ENCODE results near the gene TTC21A. TPM values are rescaled to one million over a fixed set of nuclear protein-coding genes. Genes with fewer than 3 reads are reported as not detected.

The TTC21A gene
- total RNA-seq, 1 donor from 2014 or later = 6.8 TPM

DNA sequence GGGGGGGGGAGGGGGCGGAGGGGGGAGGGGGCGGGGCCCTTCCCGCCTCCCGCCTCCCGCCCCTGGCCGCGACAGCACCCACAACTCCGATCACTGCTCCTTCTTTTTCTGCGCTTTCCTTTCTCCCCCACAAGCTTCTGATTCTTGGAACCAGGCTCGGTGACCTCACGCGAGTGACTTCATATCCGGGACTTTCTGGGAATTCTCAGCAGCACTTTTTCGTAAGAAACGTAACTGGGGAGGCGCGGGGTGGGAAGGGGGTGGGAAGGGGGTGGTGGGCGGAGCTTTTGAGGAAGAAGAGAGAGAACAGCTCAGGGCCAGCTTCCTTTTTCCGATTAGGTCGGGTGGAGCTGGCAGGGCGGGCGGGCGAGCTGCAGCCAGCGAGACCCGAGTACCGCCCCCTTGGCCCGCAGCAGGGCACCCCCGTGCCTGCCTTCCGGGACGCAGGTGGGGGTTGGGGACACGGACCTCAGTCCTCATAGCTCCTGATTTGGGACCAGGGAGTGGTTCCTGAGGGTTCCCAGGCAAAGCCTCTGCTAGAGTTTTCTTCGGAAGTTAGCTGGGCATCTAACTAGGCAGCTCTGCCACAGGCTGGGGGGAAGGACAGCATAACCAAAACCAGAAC lies 70.3 kb downstream of the TTC21A start:
- Mint-ChIP-seq H3K27me3 (ENCODE audit: low read depth) (peaks cover 21% of the 10 kb centered on the region), H3K9me3 (peaks cover 4% of the 10 kb centered on the region), H3K27ac (ENCODE audit: unreplicated experiment) (peak overlapping the region; percentile 91), H3K36me3 (ENCODE audit: low read depth) (no peaks in the 10 kb centered on the region), H3K4me1 (peaks cover 53% of the 10 kb centered on the region), H3K4me3 (peak overlapping the region; percentile 78)
- DNase-seq (ENCODE audit: low read depth, low spot score) = peak; percentile 52
- TF ChIP-seq, protein P1, sequence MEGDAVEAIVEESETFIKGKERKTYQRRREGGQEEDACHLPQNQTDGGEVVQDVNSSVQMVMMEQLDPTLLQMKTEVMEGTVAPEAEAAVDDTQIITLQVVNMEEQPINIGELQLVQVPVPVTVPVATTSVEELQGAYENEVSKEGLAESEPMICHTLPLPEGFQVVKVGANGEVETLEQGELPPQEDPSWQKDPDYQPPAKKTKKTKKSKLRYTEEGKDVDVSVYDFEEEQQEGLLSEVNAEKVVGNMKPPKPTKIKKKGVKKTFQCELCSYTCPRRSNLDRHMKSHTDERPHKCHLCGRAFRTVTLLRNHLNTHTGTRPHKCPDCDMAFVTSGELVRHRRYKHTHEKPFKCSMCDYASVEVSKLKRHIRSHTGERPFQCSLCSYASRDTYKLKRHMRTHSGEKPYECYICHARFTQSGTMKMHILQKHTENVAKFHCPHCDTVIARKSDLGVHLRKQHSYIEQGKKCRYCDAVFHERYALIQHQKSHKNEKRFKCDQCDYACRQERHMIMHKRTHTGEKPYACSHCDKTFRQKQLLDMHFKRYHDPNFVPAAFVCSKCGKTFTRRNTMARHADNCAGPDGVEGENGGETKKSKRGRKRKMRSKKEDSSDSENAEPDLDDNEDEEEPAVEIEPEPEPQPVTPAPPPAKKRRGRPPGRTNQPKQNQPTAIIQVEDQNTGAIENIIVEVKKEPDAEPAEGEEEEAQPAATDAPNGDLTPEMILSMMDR (conservative IDR thresholded peaks at IDR 0.05) = no peak

DNA sequence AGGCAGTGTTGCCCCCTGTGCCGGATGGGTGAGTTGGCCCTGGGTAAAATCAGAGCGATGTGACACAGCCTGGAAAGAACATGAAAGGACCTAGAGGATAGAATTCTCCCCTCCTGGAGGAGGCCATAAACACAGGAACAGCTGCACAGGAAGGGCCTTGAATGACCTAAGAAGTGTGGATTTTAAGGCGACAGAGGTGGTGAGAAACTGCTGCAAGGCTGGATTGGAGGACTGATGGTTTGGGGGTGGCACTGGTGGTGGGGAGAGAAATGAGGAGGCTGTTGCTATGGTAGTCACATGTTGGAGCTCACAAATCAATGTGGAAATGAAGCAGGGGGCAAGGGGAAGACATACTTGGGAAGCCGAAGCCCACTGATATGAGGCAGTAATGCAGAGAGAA lies 71.1 kb downstream of the TTC21A start:
- peak overlapping the region; percentile 72 for H3K4me3 Mint-ChIP-seq
- no peak for DNase-seq (ENCODE audit: low read depth, low spot score)
- H3K4me1 Mint-ChIP-seq = peaks cover 57% of the 10 kb centered on the region
- H3K27me3 Mint-ChIP-seq (ENCODE audit: low read depth) = peaks cover 21% of the 10 kb centered on the region
- H3K27ac Mint-ChIP-seq (ENCODE audit: unreplicated experiment) = peak overlapping the region; percentile 32
- TF ChIP-seq, protein P1 (conservative IDR thresholded peaks at IDR 0.05) = no peak
- no peaks in the 10 kb centered on the region for H3K36me3 Mint-ChIP-seq (ENCODE audit: low read depth)
- H3K9me3 Mint-ChIP-seq = peaks cover 4% of the 10 kb centered on the region

DNA sequence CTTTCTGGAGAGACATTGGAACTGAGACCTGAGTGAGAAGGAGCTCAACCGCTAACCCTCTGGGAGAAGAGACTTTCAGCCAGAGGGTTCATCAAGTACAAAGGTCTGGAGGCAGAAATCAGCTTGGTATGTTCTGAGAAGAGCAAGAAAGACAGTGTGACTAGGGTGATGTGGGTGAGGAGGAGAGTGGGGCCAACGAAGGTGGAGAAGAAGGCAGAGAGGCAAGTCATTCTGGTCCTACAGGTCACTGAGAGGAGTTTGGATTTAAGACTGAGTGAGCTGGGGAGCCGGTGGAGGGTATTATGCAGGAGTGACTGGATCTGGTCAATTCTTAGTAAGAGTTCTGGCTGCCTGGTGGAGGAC lies 72.7 kb downstream of the TTC21A start:
- Mint-ChIP-seq H3K4me1 (peaks cover 51% of the 10 kb centered on the region), H3K9me3 (no peaks in the 10 kb centered on the region), H3K36me3 (ENCODE audit: low read depth) (no peaks in the 10 kb centered on the region), H3K27ac (ENCODE audit: unreplicated experiment) (no peak overlapping the region), H3K27me3 (ENCODE audit: low read depth) (peaks cover 21% of the 10 kb centered on the region), H3K4me3 (peak overlapping the region; percentile 84)
- TF ChIP-seq, protein P1 (conservative IDR thresholded peaks at IDR 0.05) = no peak
- no peak for DNase-seq (ENCODE audit: low read depth, low spot score)

DNA sequence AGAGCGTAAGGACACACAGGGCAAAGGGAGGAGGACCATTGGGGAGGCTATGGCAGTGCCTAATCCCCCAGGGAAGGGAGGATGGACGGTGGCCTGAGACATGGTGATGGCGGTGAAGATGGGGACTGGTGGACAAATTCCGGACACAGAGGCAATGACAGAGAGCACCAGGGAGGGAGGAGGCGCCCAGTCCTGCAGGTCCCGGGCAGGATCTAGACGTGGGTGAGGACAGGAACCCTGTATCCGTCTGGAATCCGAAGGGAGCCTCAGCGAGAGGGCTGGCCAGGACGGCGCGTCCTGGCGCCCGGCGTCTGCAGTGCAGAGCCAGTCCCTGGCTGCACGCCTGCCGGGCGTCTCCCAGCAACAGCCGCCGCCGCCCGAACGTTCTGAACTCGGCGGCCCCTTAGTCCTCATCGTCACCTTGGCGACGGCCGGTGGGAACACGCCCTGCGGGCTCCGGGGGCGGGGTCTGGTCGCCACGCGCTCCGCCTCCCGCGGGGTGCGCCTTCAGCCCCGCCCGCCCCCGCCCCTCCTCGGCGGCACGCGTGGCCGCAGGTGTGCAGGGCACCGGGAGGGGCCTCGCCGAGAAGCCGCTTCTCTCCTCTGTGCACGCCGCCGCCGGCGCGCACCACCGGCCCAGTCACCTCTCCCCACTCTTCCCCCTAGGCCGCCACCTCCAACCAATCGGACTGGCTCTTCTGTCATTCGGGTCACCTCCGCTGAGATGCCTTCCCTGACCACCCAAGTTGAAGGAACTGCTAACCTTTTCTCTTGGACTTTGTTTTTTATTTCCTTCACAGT lies 73.3 kb downstream of the TTC21A start:
- TF ChIP-seq, protein P1 (conservative IDR thresholded peaks at IDR 0.05) = peak; percentile 32
- Mint-ChIP-seq H3K36me3 (ENCODE audit: low read depth) (no peaks in the 10 kb centered on the region), H3K4me3 (peak overlapping the region; percentile 84), H3K9me3 (no peaks in the 10 kb centered on the region), H3K27ac (ENCODE audit: unreplicated experiment) (no peak overlapping the region), H3K4me1 (peaks cover 48% of the 10 kb centered on the region), H3K27me3 (ENCODE audit: low read depth) (peaks cover 21% of the 10 kb centered on the region)
- peak; percentile 75 for DNase-seq (ENCODE audit: low read depth, low spot score)

DNA sequence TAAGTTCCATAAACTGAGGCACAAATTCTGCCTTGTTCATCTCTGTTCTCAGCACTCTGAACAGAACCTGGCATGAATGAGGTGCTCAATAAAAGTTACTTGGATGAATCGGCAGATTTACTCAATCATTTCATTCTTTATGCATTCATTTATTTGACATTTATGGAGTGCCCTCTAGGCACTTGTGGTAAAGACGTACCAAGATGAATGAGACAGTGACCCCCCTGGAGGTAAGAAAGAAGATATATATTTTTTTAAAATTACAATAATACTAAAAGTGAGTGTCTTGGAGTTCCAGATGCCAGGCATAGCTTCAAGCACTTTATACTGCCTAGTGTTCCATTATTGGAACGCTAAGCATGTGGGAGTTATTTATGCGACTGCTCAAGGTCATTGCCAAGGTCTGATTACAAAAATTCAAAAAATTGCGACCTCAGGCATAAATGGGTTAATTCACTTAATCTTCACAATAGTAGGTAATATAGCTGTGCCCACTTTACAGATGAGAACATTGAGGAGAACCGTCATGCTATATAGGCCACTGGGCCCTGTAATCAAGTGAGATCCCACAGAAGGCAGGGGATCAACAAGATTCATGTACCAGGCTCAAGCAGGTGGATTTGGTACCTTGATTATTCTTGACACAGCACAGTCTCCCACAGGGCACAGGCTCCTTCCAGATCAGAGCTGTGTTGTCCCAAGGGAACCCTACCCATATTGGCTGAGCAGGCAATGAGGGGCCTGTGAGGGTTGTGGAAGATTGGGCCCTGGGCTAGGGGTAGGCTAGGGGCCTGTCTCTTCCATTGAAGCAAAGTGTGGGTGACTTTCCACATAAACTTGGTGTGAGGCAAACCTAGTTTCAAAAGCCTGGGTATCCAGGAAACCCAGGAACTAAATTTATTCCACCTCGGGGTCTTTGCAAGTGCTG lies 74.2 kb downstream of the TTC21A start:
- H3K27ac Mint-ChIP-seq (ENCODE audit: unreplicated experiment) = no peak overlapping the region
- H3K4me1 Mint-ChIP-seq = peaks cover 39% of the 10 kb centered on the region

More for the DNA sequence above, 74.2 kb downstream of the TTC21A start:
- H3K9me3 Mint-ChIP-seq = no peaks in the 10 kb centered on the region
- no peaks in the 10 kb centered on the region for H3K36me3 Mint-ChIP-seq (ENCODE audit: low read depth)
- H3K27me3 Mint-ChIP-seq (ENCODE audit: low read depth) = peaks cover 21% of the 10 kb centered on the region
- no peak for DNase-seq (ENCODE audit: low read depth, low spot score)
- TF ChIP-seq, protein P1 (conservative IDR thresholded peaks at IDR 0.05) = peak; percentile 26
- H3K4me3 Mint-ChIP-seq = peak overlapping the region; percentile 76
